ENCODE data around the gene ATP10A. TPM values are rescaled to one million over a fixed set of nuclear protein-coding genes. Genes with fewer than 3 reads are reported as not detected.
A peak's percentile ranks its signal among the peaks of the same experiment; 100 is the strongest.

Gene ATP10A
- total and polyA plus RNA-seq, 8 donors = 1.5 to 15.2 (median 3.2) TPM

DNA sequence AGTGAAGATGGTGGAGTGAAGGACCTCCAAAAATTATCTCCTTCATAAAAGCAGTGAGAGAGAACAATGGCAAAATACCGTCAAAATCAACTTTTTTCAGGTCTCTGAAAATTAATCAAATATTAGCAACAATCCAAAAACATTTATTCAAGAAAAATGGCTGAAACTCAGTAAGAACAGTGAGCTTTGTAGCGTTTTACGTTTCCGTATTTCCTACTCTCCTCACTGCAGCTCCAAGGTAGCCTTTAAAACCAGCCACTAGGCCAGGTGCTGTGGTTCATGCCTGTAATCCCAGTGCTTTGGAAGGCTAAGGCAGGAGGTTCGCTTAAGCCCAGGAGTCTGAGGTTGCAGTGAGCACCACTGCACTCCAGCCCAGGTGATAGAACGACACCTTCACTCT lies 38.5 kb downstream of the ATP10A start:
- 73 to 77% (median 75%) methylated on average over 6 of the region's 6 CpGs for WGBS, 5 donors

GRCh38 chr15:25812845-25813244 lies 50.3 kb downstream of the ATP10A start:
- Histone ChIP-seq H3K27me3 (no peaks in the 10 kb centered on the region), H3K9me3 (no peaks in the 10 kb centered on the region), H3K4me3 (no peak overlapping the region), H3K36me3 (no peaks in the 10 kb centered on the region), H3K27ac (no peak overlapping the region), H3K4me1 (peaks cover 0 to 22% (median 4%) of the 10 kb centered on the region in 4 donors)
- TF ChIP-seq POLR2A (IDR thresholded peaks at IDR 0.05) = no peak
- TF ChIP-seq, protein P1, sequence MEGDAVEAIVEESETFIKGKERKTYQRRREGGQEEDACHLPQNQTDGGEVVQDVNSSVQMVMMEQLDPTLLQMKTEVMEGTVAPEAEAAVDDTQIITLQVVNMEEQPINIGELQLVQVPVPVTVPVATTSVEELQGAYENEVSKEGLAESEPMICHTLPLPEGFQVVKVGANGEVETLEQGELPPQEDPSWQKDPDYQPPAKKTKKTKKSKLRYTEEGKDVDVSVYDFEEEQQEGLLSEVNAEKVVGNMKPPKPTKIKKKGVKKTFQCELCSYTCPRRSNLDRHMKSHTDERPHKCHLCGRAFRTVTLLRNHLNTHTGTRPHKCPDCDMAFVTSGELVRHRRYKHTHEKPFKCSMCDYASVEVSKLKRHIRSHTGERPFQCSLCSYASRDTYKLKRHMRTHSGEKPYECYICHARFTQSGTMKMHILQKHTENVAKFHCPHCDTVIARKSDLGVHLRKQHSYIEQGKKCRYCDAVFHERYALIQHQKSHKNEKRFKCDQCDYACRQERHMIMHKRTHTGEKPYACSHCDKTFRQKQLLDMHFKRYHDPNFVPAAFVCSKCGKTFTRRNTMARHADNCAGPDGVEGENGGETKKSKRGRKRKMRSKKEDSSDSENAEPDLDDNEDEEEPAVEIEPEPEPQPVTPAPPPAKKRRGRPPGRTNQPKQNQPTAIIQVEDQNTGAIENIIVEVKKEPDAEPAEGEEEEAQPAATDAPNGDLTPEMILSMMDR (IDR thresholded peaks at IDR 0.05) = no peak
- TF ChIP-seq EP300 (IDR thresholded peaks at IDR 0.05) = no peak
- TF ChIP-seq POLR2AphosphoS5 (IDR thresholded peaks at IDR 0.05) = no peak
- 65 to 95% (median 79%) methylated on average over 3 of the region's 3 CpGs for WGBS, 5 donors
- no peak for DNase-seq
- intact Hi-C loops (cut with DNase I; ENCODE audit: low total_unique reads) = no loop called here

More for the DNA sequence above, 38.5 kb downstream of the ATP10A start:
- Histone ChIP-seq H3K27me3 (no peaks in the 10 kb centered on the region), H3K9me3 (no peaks in the 10 kb centered on the region), H3K4me3 (no peak overlapping the region), H3K36me3 (no peaks in the 10 kb centered on the region), H3K27ac (peak overlapping the region in 1 of 5 donors; percentile 34), H3K4me1 (peaks cover 0 to 8% (median 4%) of the 10 kb centered on the region in 4 donors)
- TF ChIP-seq POLR2AphosphoS5 (IDR thresholded peaks at IDR 0.05) = no peak
- TF ChIP-seq, protein P1 (IDR thresholded peaks at IDR 0.05) = no peak
- no peak for TF ChIP-seq EP300 (IDR thresholded peaks at IDR 0.05)
- no peak for TF ChIP-seq POLR2A (IDR thresholded peaks at IDR 0.05)
- no peak for DNase-seq
- intact Hi-C loops (cut with DNase I; ENCODE audit: low total_unique reads) = no loop called here

DNA sequence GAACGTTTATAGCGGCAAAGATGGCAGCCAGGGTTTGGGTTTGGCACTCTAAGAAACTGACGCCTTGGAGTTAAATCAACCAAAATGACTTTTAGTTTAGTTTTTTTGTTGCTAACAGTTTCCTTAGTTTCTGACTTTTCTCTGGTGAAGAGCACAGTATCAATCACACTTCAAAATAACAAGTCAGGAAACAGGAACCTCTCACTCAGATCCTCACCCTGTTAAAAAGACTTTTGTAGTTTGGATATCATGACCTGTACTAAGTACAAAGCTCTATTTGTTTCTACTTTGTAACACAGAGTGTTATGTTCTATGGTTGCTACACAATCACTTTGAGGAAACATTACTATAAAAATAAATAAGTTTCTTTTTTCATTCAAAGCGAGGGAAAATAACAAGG lies 51.1 kb downstream of the ATP10A start:
- Histone ChIP-seq H3K36me3 (no peaks in the 10 kb centered on the region), H3K27me3 (no peaks in the 10 kb centered on the region), H3K9me3 (no peaks in the 10 kb centered on the region), H3K27ac (no peak overlapping the region), H3K4me1 (peaks cover 0 to 22% (median 4%) of the 10 kb centered on the region in 4 donors), H3K4me3 (no peak overlapping the region)
- TF ChIP-seq, protein P1 (IDR thresholded peaks at IDR 0.05) = no peak
- TF ChIP-seq POLR2A (IDR thresholded peaks at IDR 0.05) (no peak), EP300 (IDR thresholded peaks at IDR 0.05) (no peak), POLR2AphosphoS5 (IDR thresholded peaks at IDR 0.05) (no peak)
- intact Hi-C loops (cut with DNase I; ENCODE audit: low total_unique reads) = no loop called here
- no peak for DNase-seq
- 78 to 90% (median 83%) methylated on average over 4 of the region's 4 CpGs for WGBS, 5 donors

DNA sequence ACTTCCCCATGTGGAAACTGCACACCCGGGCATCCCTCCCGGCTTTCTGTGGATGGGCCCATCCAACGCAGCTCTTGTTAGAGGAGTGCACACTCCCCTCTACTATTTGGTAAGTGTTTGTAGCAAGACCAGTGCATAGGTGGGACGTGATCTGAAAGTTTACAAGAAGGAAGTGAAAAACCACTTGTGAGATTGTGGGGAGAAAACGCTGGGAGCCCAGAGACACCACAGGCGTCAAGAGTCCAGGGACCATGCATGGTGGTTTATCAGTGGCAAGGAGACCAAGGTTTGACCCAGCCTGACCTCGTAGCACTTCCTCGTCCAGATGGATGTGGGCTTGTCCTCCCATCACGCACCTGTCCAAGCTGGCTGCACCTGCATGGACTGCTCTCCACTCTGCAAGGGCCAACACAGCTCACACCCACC lies 51.6 kb downstream of the ATP10A start:
- Histone ChIP-seq H3K4me3 (no peak overlapping the region), H3K27ac (no peak overlapping the region), H3K27me3 (no peaks in the 10 kb centered on the region), H3K9me3 (no peaks in the 10 kb centered on the region), H3K4me1 (peaks cover 0 to 22% (median 4%) of the 10 kb centered on the region in 4 donors), H3K36me3 (no peaks in the 10 kb centered on the region)
- intact Hi-C loops (cut with DNase I; ENCODE audit: low total_unique reads) = no loop called here
- no peak for TF ChIP-seq EP300 (IDR thresholded peaks at IDR 0.05)
- TF ChIP-seq POLR2A (IDR thresholded peaks at IDR 0.05) = no peak
- no peak for TF ChIP-seq POLR2AphosphoS5 (IDR thresholded peaks at IDR 0.05)
- TF ChIP-seq, protein P1 (IDR thresholded peaks at IDR 0.05) = no peak
- DNase-seq = peak in 1 of 2 donors; percentile 29
- WGBS, 5 donors = 75 to 85% (median 79%) methylated on average over 9 of the region's 9 CpGs

All from stomach (tissue), 9 donors.